NCI-H524 (cell line): ENCODE results near the gene TBL1XR1.

Source experiments
- DNase-seq, 2 experiments: peaks; one replicate each; lab custom pipeline; 2025; lab: John Stamatoyannopoulos, UW

TBL1XR1 gene

DNA sequence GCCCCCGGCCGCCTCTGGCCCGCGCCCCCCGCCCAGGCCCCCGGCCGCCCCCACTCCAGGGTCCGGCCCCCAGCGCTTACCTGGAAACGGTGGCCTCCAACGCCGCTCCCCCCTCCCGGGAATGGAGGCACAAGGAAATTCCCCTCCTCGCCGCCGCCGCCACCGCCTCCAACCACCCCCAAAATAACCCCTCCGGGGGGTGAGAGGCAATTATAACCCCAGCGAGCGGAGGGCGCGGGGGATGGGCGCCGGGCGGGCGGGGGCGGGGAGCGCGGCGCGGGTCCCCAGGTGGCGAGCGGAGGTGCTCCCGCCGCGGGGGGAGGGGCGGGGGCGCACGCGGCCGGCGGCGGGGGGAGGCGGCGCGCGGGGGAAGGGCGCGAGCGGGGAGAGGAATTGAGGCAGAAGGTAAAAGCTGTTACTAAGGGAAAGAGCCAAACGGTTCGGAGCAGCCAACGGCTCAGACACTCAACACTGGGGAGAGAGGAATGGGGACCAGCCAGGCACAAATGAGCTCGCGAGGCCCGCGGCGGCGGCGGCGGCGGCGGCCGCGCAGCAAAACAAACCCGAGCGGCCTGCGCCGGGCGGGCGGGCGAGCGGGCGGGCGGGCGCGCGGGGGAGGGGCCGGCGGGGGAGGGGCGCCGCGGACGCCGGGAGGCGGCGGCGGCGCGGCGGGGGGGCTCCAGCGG lies at the start of gene TBL1XR1:
TSS of gene TBL1XR1 (minus strand) at position 442 of the 686 bp plus-strand sequence. CDS start 132,505 bp downstream, outside the sequence.
- DNase-seq = peak; percentile 91 to 96

DNA sequence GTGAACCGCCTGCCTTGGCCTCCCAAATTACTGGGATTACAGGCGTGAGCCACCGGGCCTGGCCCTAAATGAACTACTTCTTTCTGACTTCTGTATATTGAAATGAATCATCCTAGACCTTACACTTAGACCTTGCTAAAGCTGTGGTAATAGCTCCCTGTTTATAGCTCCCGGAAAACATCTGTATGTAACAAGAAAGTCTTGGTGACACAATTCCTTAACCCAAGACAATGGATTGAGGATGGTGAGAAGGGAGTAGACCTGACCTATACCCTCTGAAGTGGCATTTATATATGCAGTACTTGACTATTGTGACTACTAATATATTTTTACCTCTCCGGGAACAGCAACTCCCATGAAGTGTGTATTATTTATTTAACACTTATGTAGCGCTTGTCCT lies 48.0 kb upstream of the TBL1XR1 start:
- DNase-seq = no peak

DNA sequence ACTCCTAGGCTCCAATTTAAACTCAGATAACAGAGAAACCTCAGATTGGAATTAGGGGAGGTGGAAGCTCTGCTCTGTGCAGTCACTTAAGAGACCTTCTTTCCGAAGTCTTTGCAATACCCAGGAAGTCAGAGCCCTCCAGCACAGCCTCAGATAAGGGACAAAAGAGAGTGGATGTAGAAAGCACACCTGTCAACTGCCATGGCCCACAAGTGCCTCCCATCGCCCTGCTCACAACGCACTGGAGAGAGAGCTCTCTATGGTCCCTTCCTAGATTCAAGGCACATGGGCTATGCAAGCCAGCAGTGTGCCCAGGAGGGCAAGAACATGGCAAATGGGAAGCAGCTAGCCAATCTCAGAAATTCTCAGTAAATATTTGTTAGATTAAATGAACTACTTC lies 47.3 kb upstream of the TBL1XR1 start:
- no peak for DNase-seq

DNA sequence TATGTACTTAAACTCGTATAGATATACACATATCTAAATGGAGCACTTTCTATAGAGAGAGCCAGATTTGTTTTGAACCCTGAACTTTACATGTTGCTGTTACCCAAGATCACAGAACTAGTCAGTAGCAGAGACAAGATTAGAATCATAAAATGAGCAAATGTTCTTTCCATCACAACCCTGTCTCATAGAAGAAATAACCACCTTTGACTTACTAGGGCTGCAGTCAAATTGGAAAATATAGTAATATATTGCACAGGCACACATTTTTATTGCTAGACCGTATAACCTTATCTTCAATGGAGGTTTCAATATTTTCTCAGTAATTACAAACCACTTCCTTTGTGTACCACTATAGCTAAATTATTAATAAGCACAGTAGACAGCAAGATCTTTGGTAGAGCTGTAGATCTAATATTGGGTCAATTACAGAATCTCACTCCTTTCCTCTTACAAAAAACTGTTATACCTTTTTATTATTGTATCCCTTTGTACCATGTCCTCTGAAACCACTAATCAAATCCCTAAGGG lies 41.5 kb upstream of the TBL1XR1 start:
- no peak for DNase-seq

DNA sequence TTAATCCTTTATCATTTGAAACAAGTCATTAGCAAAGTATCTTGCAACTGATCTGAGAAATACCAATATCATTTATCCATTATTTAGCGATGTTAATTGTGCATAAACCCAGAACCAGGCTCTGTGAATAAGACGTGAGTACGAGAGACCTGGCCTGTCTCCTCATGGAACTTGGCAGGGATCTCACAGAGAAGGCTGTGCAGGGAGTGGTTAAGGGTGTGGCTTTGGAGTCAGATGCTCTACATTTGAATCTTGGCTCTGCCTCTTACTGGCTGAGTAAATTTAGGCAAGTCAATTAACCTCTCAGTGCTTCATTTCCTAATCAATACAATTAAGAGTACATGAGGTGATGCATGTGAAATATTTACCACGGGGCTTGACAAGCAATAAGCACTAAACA lies 39.9 kb upstream of the TBL1XR1 start:
- no peak for DNase-seq

DNA sequence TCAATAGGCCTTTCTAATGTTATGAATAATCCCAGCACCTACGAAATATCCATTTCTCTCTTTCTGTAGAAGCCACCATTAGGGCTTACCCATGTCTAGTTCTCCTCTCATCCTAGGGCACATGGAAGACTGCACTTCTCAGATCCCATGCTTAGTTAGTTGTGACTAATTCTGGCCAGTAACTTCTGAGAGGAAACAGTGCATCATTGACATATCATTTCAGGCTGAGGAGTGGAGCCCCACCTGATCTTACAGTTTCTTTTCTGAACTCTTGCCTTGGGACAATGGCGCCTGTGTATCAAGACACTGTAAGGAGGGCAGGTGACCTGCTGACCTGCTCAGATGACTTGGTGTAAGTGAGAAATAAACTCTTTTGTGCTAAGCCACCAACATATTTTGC lies 39.4 kb upstream of the TBL1XR1 start:
- DNase-seq = no peak

DNA sequence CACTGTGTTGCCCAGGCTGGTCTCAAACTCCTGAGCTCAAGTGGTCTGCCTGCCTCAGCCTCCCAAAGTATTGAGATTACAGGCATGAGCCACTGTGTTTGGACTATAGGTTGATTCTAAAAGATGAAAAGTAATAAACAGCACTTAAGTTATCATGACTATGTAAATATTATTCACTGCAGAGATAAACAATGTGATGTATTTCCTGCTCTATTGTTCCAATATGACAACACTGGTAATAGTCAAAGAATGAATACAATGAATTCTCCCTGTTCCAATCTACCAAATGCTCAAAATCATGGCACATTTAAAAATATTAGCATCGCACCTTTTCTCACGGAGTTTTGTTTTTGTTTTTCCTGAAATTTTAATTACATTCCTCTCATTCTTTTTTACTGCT lies 36.8 kb upstream of the TBL1XR1 start:
- DNase-seq = no peak

DNA sequence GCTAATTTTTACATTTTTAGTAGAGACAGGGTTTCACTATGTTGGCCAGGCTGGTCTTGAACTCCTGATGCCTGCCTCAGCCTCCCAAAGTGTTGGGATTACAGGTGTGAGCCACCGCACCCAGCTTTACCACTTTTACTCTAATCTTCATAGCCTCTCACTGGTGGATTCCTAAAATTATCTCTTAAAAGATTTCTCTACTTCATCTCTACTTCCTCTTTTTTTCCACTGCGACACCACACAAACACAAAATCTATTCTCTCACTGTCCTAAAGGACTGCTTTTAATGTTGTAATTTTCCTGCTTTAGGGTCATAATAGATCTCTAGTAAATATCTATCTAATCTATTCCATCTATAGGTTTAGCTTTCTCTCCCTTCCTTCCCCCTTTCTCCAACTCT lies 34.0 kb upstream of the TBL1XR1 start:
- no peak for DNase-seq

DNA sequence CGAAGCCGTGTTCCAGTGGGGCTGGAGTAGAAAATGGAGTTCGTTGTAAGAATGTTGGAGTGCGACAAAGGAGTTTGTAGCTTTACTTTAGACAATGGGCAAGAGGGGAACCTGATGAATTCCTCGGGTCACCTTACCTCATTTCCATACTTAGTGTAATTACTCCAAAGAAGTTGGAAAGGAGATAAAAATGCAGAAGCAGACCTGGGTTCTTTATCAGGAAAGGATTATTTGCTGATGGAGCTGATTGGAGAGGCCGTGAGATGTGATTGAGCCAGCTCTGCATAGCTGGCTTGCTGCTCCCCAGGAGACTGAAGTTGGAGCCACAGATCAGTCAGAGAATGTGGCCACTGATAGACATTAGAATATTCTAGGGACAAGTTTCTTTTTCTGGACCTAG lies 33.4 kb upstream of the TBL1XR1 start:
- DNase-seq = no peak

DNA sequence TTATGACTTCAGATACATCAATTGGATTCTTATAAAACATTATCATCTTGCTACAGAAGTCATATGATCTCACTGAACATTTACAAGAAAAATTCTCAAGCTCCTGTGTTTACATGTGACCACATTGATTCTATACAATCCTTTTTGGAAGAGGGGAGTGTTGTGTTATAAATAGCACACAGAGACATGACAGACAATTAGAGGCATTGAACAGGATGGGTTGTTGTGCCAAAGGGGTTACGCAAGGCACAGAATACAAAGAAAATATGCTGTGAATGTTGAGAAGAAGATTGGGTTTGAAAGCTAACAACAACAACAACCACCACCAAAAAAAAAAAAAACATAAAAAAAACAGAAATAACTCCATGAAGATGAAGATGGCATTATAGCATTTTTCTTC lies 32.5 kb upstream of the TBL1XR1 start:
- DNase-seq = no peak

DNA sequence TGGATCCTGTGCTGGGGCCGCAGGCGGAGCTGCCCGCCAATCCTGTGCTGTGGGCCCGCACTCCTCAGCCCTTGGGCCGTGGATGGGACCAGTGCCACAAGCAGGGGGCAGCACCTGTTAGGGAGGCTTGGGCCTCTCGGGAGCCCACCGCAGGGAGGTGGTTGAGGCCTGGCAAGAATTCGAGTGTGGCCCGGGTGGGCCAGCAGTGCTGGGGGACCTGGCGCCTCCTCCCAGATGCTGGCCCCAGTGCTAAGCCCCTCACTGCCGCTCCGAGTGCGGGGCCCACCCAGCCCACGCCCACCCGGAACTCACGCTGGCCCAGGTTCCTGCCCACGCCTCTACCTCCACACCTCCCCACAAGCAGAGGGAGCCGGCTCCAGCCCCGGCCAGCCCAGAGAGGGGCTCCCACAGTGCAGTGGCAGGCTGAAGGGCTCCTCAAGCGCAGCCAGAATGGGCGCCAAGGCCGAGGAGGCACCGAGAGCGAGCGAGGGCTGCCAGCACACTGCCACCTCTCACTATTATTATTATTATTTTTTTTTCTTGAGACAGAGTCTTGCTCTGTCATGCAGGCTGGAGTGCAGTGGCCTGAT lies 31.4 kb upstream of the TBL1XR1 start:
- no peak for DNase-seq

DNA sequence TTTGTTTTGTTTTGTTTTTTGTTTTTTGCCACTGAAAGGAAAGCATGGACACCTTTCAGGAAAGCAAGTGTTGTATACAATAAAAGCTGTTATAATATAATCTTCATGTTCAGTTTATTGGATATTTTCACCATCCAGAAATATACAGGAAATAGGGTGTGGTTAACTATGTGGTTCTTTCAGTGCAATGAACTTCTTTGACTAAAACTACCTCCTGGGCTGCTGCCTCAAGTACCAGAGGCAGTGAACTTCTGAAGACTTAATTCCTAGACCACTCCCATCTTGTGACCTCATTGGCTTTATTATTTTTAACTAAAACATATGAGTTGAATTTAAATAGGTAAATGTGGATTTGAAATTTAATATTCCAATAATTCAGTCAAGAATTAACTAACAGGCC lies 27.1 kb upstream of the TBL1XR1 start:
- DNase-seq = no peak

DNA sequence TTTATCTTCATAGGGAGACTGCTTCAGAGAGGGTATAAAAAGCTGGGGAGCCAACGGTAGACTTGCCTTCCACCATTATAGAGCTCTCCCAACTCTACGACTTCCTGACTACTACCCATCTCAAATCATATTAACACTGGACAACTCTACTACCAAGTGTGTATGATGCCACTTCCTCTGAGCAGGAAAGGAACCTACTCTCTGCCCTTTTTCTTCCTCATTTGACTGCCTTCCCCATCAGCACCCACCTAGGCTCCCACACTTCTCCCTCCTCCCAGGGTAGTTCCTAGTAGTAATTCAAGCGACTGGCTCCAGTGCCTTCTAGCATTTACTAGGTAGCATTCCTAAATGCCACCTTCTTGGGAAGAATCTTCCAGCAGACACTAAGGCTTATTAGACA lies 24.5 kb upstream of the TBL1XR1 start:
- DNase-seq = no peak

DNA sequence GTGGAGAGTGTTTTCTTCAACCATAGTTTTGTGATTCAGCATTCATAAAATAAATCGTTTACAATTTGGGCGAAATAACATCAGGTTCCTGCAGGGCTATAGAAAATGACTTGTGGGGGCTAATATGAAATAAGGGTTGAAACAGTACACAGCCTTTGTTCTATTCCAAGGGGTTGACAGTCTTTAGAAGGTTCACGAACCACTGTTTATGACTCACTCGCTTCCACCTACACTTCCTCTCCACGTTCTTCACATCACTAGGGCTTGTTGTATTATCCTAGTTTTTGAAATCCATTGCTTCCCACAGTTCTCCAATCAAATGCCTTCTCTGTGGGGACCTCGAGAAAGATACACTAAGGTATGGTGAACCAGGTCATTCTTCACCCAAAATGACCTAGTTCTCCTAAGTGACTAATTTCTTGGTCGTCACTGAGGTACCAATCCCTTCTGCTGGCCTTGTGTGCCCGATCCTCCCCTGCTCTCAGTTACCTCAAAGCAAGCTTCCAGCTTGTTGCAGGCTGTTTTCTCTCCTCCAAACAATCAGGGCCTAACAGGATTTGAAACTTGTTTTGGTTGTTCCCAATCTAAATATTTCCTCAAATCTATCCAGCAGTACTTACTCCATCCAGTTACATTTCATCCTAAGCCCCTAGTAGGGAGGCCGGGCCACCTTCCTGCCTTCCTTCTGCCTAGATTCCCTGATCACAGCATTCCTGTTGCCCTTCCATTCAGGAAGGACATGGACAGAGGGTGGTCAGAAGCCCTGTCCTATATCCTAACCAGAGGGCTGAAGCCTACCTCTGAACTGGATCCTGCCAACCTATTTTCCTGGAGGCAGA lies 23.1 kb upstream of the TBL1XR1 start:
- no peak for DNase-seq

DNA sequence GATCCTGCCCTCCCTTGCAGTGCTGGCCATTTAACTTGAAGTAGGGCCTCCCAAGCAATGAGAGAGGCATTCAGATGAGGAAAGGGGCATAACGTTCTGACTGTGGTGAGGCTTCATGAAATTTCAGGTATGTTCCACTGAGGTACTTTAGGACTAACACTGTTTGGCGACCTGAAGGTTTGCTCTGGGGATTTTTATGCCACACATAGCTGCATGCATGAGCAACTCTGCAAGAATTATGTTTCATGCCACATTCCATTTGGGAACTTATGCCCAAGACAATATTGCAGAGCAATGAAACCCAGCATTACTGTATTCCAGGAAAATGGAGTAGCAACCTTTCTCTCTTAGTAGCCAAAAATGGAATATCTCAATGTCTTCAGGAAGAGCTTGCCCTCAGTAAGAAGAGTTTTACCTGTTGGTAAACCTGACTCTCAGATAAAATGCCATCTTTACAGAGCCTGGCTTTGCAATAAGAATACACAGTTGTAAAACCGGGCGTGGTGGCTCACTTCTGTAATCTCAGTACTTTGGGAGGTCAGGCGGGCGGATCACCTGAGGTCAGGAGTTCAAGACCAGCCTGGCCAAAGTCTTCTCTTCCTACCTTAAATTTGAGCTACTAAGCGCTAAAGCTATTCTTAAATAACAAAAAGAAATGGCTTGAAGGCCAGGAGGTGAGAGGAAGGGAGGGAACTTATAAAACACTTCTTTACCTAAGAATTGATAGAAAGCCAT lies 16.7 kb upstream of the TBL1XR1 start:
- DNase-seq = no peak

DNA sequence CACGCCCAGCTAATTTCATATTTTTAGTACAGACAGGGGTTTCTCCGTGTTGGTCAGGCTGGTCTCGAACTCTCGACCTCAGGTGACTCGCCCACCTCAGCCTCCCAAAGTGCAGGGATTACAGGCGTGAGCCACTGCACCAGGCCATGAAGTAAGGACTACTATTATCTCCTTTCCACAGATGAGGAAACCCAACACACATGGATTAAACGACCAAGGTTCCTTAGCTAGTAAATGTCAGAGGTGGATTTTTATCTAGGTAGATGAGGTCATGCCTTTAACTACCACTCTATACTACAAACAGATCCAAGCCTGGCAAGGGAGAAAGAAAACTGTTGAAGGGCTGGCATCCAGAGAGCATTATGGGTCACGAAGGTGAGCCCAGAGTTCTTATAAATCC lies 15.5 kb upstream of the TBL1XR1 start:
- DNase-seq = no peak

DNA sequence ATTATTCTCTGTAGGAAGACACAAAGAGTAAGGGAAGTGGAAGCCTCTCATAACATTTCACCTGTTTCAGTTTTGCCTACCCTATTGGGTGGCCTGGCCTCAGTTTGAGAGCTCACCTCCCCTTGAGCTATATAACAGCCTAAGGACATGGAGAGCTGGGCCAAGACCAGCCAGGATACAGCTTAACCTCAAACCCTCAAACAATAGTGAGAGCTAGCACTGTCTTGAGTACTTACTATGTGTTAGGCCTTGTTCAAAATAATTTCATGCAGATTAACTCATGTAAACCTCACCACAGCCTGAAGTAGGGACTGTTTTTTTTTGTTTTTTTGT lies 15.0 kb upstream of the TBL1XR1 start:
- DNase-seq = no peak

DNA sequence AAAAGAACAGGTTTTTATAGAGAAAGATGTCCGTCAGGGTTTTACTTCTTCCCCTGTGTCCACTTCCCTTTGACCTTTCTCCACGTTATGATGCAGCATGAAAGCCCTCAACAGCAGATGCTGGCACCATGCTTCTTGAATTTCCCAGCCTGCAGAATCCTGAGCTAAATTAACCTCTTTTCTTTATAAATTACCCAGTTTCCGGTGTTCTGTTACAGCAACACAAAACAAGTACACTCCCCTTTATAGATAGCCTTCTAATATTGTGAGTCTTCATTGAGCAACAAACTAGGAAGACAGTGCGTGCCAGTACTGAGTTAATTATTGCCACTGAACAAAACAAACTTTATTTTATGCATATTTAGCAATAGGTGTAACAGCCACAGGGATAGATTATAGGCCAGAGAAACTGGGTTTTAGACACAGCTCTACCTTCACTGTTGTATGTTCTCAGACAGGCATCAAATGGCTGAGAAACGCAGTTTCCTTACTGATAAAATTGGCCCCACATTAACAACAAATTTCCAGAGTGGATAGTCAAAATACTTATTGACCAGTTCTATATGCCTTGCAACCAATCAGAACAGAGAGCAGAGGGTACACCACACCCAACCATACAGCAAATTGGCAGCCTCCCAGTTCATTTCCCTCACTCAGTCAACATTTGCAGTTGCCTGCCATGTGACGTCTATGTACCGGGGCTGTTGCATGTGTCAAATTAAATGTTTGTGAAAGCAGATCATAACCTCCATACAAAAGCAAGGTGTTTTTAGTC lies 14.4 kb upstream of the TBL1XR1 start:
- no peak for DNase-seq

DNA sequence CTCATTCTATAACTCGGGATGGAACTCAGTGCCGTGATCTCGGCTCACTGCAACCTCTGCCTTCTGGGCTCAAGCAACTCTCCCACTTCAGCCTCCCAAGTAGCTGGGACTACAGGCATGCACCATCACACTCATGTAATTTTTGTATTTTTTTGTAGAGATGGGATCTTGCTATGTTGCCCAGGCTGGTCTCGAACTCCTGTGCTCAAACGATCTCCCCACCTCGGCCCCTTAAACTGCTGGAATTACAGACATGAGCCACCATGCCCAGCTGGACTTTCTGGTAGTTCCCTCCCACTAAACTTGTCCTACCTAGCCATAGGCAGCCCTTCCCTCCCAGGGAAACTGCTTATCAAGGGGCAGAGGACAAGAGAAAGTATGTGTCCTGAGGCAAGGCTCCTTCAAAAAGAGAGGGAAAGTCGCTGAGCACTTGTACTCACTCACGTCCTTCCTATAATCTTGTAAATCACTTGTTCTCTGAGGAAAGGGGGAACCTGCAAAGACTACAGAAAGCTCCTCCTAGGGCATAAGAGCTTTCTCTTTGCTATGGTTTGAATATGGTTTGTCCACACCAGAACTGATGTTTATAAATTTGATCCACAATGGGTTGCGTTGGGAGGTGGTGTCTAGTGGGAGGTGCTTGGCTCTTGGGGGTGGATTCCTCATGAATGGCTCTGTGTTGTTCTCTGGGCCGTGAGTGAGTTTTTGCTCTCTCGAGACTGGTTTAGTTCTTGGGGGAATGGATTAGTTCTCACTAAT lies 13.6 kb upstream of the TBL1XR1 start:
- no peak for DNase-seq

DNA sequence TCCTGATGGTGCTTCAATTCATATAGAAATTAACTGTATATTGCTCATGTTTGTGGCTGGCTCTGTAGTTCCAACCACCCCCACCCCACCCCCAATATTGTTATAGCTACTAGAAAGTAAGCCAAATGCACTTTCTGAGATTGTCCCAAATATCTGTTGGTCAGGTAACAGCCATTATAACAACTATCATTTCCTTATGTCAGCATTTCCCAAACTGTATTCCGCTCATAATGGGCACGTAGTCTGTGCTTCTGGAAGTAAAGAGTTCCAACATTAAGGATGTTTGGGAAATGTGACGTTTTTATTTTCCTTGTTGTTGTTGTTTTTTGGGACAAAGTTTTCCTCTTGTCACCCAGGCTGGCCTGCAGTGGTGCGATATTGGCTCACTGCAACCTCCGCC lies 12.2 kb upstream of the TBL1XR1 start:
- no peak for DNase-seq

DNA sequence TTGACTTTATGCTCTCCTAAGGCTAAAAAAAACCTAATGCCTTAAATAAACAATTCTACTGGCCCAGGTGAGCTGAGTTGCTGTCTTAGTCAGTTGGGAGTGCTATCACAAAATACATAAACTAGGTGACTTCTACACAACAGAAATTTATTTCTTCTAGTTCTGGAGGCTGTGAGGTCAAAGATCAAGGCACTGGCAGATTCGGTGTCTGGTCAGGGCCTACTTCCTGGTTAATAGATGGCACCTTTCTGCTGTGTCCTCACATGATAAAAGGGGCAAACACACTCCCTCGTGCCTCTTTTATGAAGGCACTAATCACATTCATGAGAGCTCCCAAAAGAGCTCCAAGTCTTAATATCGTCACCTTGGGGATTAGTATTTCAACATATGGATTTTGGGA lies 11.5 kb upstream of the TBL1XR1 start:
- no peak for DNase-seq
